ENCODE measurements around the gene SFRP5. TPM values are rescaled to one million over a fixed set of nuclear protein-coding genes. Genes with fewer than 3 reads are reported as not detected.
A peak's percentile ranks its signal among the peaks of the same experiment; 100 is the strongest.

SFRP5 gene
- total and polyA plus RNA-seq, 2 of the 13 experiments (the other 11 are each of a cell fraction or from before 2014, with no cell fraction given), result 0.32 to 1.7 TPM

GRCh38 chr10:97759158-97759887, 12.5 kb downstream of the SFRP5 start (continued):
- TF ChIP-seq THAP7 (CRISPR knock-in tag; IDR thresholded peaks at IDR 0.05) (no peak), BRCA1 (CRISPR knock-in tag; IDR thresholded peaks at IDR 0.05) (no peak), FOXA1 (IDR thresholded peaks at IDR 0.05) (no peak), FOXA1 (CRISPR knock-in tag; IDR thresholded peaks at IDR 0.05) (peak; percentile 88), ZNF609 (CRISPR knock-in tag; IDR thresholded peaks at IDR 0.05; ENCODE audit: borderline replicate concordance) (peak; percentile 47; the same call in 1 of the 2 replicates), PITX1 (CRISPR knock-in tag; IDR thresholded peaks at IDR 0.05) (peak; percentile 43; the same call in 1 of the 2 replicates), ZBTB42 (CRISPR knock-in tag; IDR thresholded peaks at IDR 0.05) (no peak), HDAC2 (CRISPR knock-in tag; IDR thresholded peaks at IDR 0.05) (peak; percentile 61; the same call in 1 of the 2 replicates), MXI1 (IDR thresholded peaks at IDR 0.05; ENCODE audit: borderline replicate concordance, low read depth, low read length) (no peak), SIN3A (IDR thresholded peaks at IDR 0.05; ENCODE audit: borderline replicate concordance, low read depth, low read length) (no peak), THAP9 (CRISPR knock-in tag; IDR thresholded peaks at IDR 0.05; ENCODE audit: borderline replicate concordance) (no peak; the same call in 1 of the 2 replicates), ZNF788 (CRISPR knock-in tag; IDR thresholded peaks at IDR 0.05; ENCODE audit: borderline replicate concordance) (peak; percentile 36; the same call in 1 of the 2 replicates), ZNF512 (CRISPR knock-in tag; IDR thresholded peaks at IDR 0.05) (no peak), PATZ1 (CRISPR knock-in tag; IDR thresholded peaks at IDR 0.05) (peak; percentile 60), ZNF724P (CRISPR knock-in tag; IDR thresholded peaks at IDR 0.05; ENCODE audit: borderline replicate concordance) (0 out of 2 replicates have a peak, but pooled peaks have one; percentile 63), HNF4A (CRISPR knock-in tag; IDR thresholded peaks at IDR 0.05) (peak; percentile 87), NR2F6 (IDR thresholded peaks at IDR 0.05) (no peak; the same call in 1 of the 2 replicates), NR2F6 (CRISPR knock-in tag; IDR thresholded peaks at IDR 0.05) (peak; percentile 74; the same call in 1 of the 2 replicates)
